WTC11 (cell line): ENCODE results near the gene CIB2. TPM values are rescaled to one million over a fixed set of nuclear protein-coding genes. Genes with fewer than 3 reads are reported as not detected.

Source experiments
- ATAC-seq: fragments of 200-7000 bp; cut with Tn5 transposase; 2 replicates; pipeline ENCODE4 v1.10.0; 2021; ENCODE audit warnings: mild to moderate bottlenecking, moderate library complexity
- CTCF ChIA-PET: fragments of 300-600 bp; sonication (Branson Sonifier 250); formaldehyde crosslinking; loops from one replicate; lab custom pipeline; 2021; ENCODE audit warnings: antibody characterized with exemption; lab: Charles Lee
- POLR2A ChIA-PET: fragments of 350-600 bp; sonication (Branson Sonifier 250); formaldehyde crosslinking; loops from one replicate; lab custom pipeline; 2021; ENCODE audit warnings: antibody characterized with exemption; lab: Charles Lee
- DNase-seq: peaks from one replicate; pipeline ENCODE4 v3.0.0; 2021; ENCODE audit warnings: low spot score
- H3K27ac Mint-ChIP-seq: 2 replicates; pipeline ENCODE4 v1.8.0; 2021; ENCODE audit warnings: mixed read lengths
- H3K27me3 Mint-ChIP-seq: 2 replicates; pipeline ENCODE4 v1.8.0; 2021; ENCODE audit warnings: low read depth, mild to moderate bottlenecking, moderate library complexity, mixed read lengths
- H3K36me3 Mint-ChIP-seq: 2 replicates; pipeline ENCODE4 v1.8.0; 2021; ENCODE audit warnings: mixed read lengths
- H3K4me1 Mint-ChIP-seq: 2 replicates; pipeline ENCODE4 v1.8.0; 2022; ENCODE audit warnings: mixed read lengths
- H3K4me3 Mint-ChIP-seq: 2 replicates; pipeline ENCODE4 v1.8.0; 2021; ENCODE audit warnings: mild to moderate bottlenecking, moderate library complexity, mixed read lengths
- H3K9me3 Mint-ChIP-seq: 2 replicates; pipeline ENCODE4 v1.8.0; 2021; ENCODE audit warnings: mixed read lengths
- ARID4B ChIP-seq: sonication (generic); formaldehyde crosslinking; IDR thresholded peaks from 2 replicates; pipeline ENCODE4 v1.8.0; 2023; ENCODE audit warnings: missing genetic modification reagents, mild to moderate bottlenecking, borderline replicate concordance
- E2F4 ChIP-seq: sonication (generic); formaldehyde crosslinking; IDR thresholded peaks from 2 replicates; pipeline ENCODE4 v1.8.1; 2022; ENCODE audit warnings: low read depth, mild to moderate bottlenecking, moderate library complexity, missing genetic modification reagents, borderline replicate concordance
- GRHL2 ChIP-seq: fragments of 250-450 bp; sonication (Bioruptor Pico); IDR thresholded peaks from 2 replicates; pipeline ENCODE4 v1.8.0; 2022; ENCODE audit warnings: mild to moderate bottlenecking, moderate library complexity; ENCODE audit not compliant: insufficient replicate concordance, severe bottlenecking
- GTF2I ChIP-seq: fragments of 250-450 bp; sonication (Bioruptor Pico); conservative IDR thresholded peaks from 2 replicates; pipeline ENCODE4 v1.4.0; 2021; ENCODE audit warnings: mild to moderate bottlenecking
- IRF1 ChIP-seq: sonication (generic); formaldehyde crosslinking; IDR thresholded peaks from 2 replicates; pipeline ENCODE4 v1.8.0; 2023; ENCODE audit warnings: missing genetic modification reagents
- IRF2 ChIP-seq: sonication (generic); formaldehyde crosslinking; IDR thresholded peaks from 2 replicates; pipeline ENCODE4 v1.8.0; 2022; ENCODE audit warnings: low read depth, missing genetic modification reagents, borderline replicate concordance
- MAX ChIP-seq: sonication (generic); formaldehyde crosslinking; IDR thresholded peaks from 2 replicates; pipeline ENCODE4 v1.8.0; 2022; ENCODE audit warnings: mild to moderate bottlenecking, missing genetic modification reagents
- NFE2L1 ChIP-seq: sonication (generic); formaldehyde crosslinking; IDR thresholded peaks from 2 replicates; pipeline ENCODE4 v1.8.1; 2023; ENCODE audit warnings: missing genetic modification reagents
- NR3C1 ChIP-seq: sonication (generic); formaldehyde crosslinking; conservative IDR thresholded peaks from 2 replicates; pipeline ENCODE4 v1.8.1; 2023; ENCODE audit warnings: low read depth, mild to moderate bottlenecking, missing genetic modification reagents
- PRRX2 ChIP-seq: fragments of 250-450 bp; sonication (Bioruptor Pico); IDR thresholded peaks from 2 replicates; pipeline ENCODE4 v1.8.0; 2021; ENCODE audit warnings: mild to moderate bottlenecking
- SMAD4 ChIP-seq: sonication (generic); formaldehyde crosslinking; IDR thresholded peaks from 2 replicates; pipeline ENCODE4 v1.8.0; 2022; ENCODE audit warnings: mild to moderate bottlenecking, missing genetic modification reagents
- SP1 ChIP-seq: sonication (generic); formaldehyde crosslinking; conservative IDR thresholded peaks from 2 replicates; pipeline ENCODE4 v1.8.1; 2022; ENCODE audit warnings: missing genetic modification reagents
- STAT6 ChIP-seq: sonication (generic); formaldehyde crosslinking; conservative IDR thresholded peaks from 2 replicates; pipeline ENCODE4 v1.8.1; 2023; ENCODE audit warnings: mild to moderate bottlenecking, low read depth, missing genetic modification reagents, moderate library complexity
- USF2 ChIP-seq: sonication (generic); formaldehyde crosslinking; IDR thresholded peaks from 2 replicates; pipeline ENCODE4 v1.8.1; 2023; ENCODE audit warnings: mild to moderate bottlenecking, missing genetic modification reagents, moderate library complexity
- ZNF219 ChIP-seq: sonication (generic); formaldehyde crosslinking; IDR thresholded peaks from 2 replicates; pipeline ENCODE4 v1.8.0; 2023; ENCODE audit warnings: missing genetic modification reagents, mild to moderate bottlenecking, borderline replicate concordance
- ZNF281 ChIP-seq: sonication (generic); formaldehyde crosslinking; IDR thresholded peaks from 2 replicates; pipeline ENCODE4 v1.8.0; 2023; ENCODE audit warnings: mild to moderate bottlenecking, missing genetic modification reagents
- total RNA-seq: library from RNA; stranded (reverse); gene quantifications from 3 replicates; pipeline ENCODE4 v1.2.3, GENCODE V29; 2021

CIB2 gene
- total RNA-seq, 1 experiment from 2014 or later = 45.2 TPM

- TF ChIP-seq STAT6 (CRISPR knock-in tag) (no peak), NR3C1 (CRISPR knock-in tag) (no peak), SMAD4 (CRISPR knock-in tag) (no peak)
These were observed 8.3 kb upstream of the CIB2 start (continued) for GRCh38 chr15:78139578-78139977.

- Mint-ChIP-seq H3K9me3 (no peaks in the 10 kb centered on the region), H3K36me3 (no peaks in the 10 kb centered on the region), H3K4me3 (no peak overlapping the region), H3K4me1 (peaks cover 24% of the 10 kb centered on the region), H3K27ac (no peak overlapping the region), H3K27me3 (no peaks in the 10 kb centered on the region)
- no peak for ATAC-seq
- POLR2A ChIA-PET = no interaction called here
- CTCF ChIA-PET = interaction anchor here (1.0 kb wide), 1 partner anchor 20 kb away, joined by 4 read pairs; no protein-coding TSS in a partner anchor
- DNase-seq = no peak
- TF ChIP-seq ZNF219 (CRISPR knock-in tag) (no peak), IRF1 (CRISPR knock-in tag) (no peak), NFE2L1 (CRISPR knock-in tag) (no peak)
These were observed 2.6 kb upstream of the CIB2 start for GRCh38 chr15:78133801-78134200.

GRCh38 chr15:78130466-78131294, 565 bp downstream of the CIB2 start:
- ChIA-PET CTCF (interaction anchor here (0.6 to 2.5 kb wide), 29 partner anchors 9 to 222 kb away, joined by 3 to 26 read pairs (median 4); partner anchors contain the start of gene IDH3A), POLR2A (interaction anchor here (0.6 to 1.9 kb wide), 5 partner anchors 10 to 55 kb away, joined by 3 to 12 read pairs (median 4); partner anchors contain the start of gene IDH3A)
- Mint-ChIP-seq H3K9me3 (no peaks in the 10 kb centered on the region), H3K27me3 (no peaks in the 10 kb centered on the region), H3K4me3 (peak overlapping the region; percentile 81), H3K27ac (peak overlapping the region; percentile 86), H3K4me1 (peaks cover 32% of the 10 kb centered on the region), H3K36me3 (no peaks in the 10 kb centered on the region)
- ATAC-seq (peak; percentile 41), DNase-seq (peak; percentile 27)
- TF ChIP-seq GTF2I (CRISPR knock-in tag) = no peak
- no peak for TF ChIP-seq SP1 (CRISPR knock-in tag)
- no peak for TF ChIP-seq ARID4B
- no peak for TF ChIP-seq MAX (CRISPR knock-in tag)
- TF ChIP-seq IRF2 (CRISPR knock-in tag) = no peak
- TF ChIP-seq GRHL2 (CRISPR knock-in tag) = no peak
- TF ChIP-seq ZNF281 (CRISPR knock-in tag) = no peak
- no peak for TF ChIP-seq PRRX2 (CRISPR knock-in tag)
- no peak for TF ChIP-seq ZNF219 (CRISPR knock-in tag)
- TF ChIP-seq NFE2L1 (CRISPR knock-in tag) = no peak
- no peak for TF ChIP-seq E2F4 (CRISPR knock-in tag)
- no peak for TF ChIP-seq USF2 (CRISPR knock-in tag)
